Prostate gland (tissue), 2 donors: ENCODE results near the gene USP6. TPM values are rescaled to one million over a fixed set of nuclear protein-coding genes. Genes with fewer than 3 reads are reported as not detected.

Source experiments
- small RNA-seq, 2 donors: library from RNA; depleted of rRNA; stranded (forward); fragments of <200 nt; gene quantifications; one replicate each; pipeline ENCODE3, GENCODE V24; 2016
- total RNA-seq, 2 donors: library from RNA; depleted of rRNA; stranded (reverse); fragments of >200 nt; gene quantifications; one replicate each; pipeline ENCODE4 v1.1.0, GENCODE V29; 2016

USP6 gene
- total RNA-seq, 2 donors from 2014 or later = 1.4 to 6.8 TPM

Small RNA genes lying within 50 kb of the gene (small RNA-seq; reads per million reads assigned to genes)
- gene AC012146.4 = 0 reads per million in 2 donors

Other genes starting within 250 kb of the USP6 start
- gene C17orf107, start 216.5 kb upstream of the USP6 start, total RNA-seq = 10 to 100 TPM in 1 of 2 donors, 1 to 10 TPM in 1; 2.4 to 15.4 TPM
- gene CHRNE, start 212.9 kb upstream of the USP6 start, total RNA-seq = 1 to 10 TPM in 1 of 2 donors, under 1 TPM in 1; 0.64 to 1.0 TPM
- gene GP1BA, start 183.8 kb upstream of the USP6 start, total RNA-seq = not detected
- 10 to 100 TPM; 40.5 to 68.0 TPM for gene SLC25A11, start 176.0 kb upstream of the USP6 start, total RNA-seq
- 100 to 1,000 TPM in 1 of 2 donors, 10 to 100 TPM in 1; 78.7 to 138 TPM for gene RNF167, start 175.8 kb upstream of the USP6 start, total RNA-seq
- gene PFN1, start 167.5 kb upstream of the USP6 start, total RNA-seq = 1,000 to 10,000 TPM in 1 of 2 donors, 100 to 1,000 TPM in 1; 646 to 1,039 TPM
- 10 to 100 TPM in 1 of 2 donors, 1 to 10 TPM in 1; 9.7 to 10.2 TPM for gene ENO3, start 164.9 kb upstream of the USP6 start, total RNA-seq
- gene SPAG7, start 148.2 kb upstream of the USP6 start, total RNA-seq = 10 to 100 TPM; 54.2 to 72.0 TPM
- 10 to 100 TPM; 13.6 to 40.2 TPM for gene CAMTA2, start 128.4 kb upstream of the USP6 start, total RNA-seq
- 1 to 10 TPM; 2.5 to 8.4 TPM for gene INCA1, start 118.5 kb upstream of the USP6 start, total RNA-seq
- gene KIF1C, start 118.1 kb upstream of the USP6 start, total RNA-seq = 10 to 100 TPM; 59.5 to 88.9 TPM
- 1 to 10 TPM; 1.6 to 1.7 TPM for gene SLC52A1, start 80.6 kb upstream of the USP6 start, total RNA-seq
- 1 to 10 TPM; 5.4 to 8.5 TPM for gene ZFP3, start 37.6 kb upstream of the USP6 start, total RNA-seq
- 10 to 100 TPM; 14.3 TPM for gene ZNF232, start 4.2 kb upstream of the USP6 start, total RNA-seq
- 10 to 100 TPM; 20.3 to 33.2 TPM for gene ZNF594, start 75.8 kb downstream of the USP6 start, total RNA-seq
- 1 to 10 TPM in 1 of 2 donors, under 1 TPM in 1; 0.68 to 2.3 TPM for gene SCIMP, start 118.8 kb downstream of the USP6 start, total RNA-seq
- gene RABEP1, start 166.3 kb downstream of the USP6 start, total RNA-seq = 10 to 100 TPM; 38.9 to 54.7 TPM